GM21381 (cell line): Measurements from ENCODE around the gene NOC4L.
"Not testable (repeated sequence)": the region's sequence is repeated elsewhere in the genome, so short reads cannot be mapped to it uniquely, and the experiment has no call there.

Source experiments
- ATAC-seq: cut with Tn5 transposase; IDR thresholded peaks from one replicate; pipeline ENCODE4 v1.9.1; 2021; ENCODE audit warnings: mild to moderate bottlenecking, moderate library complexity; ENCODE audit not compliant: unreplicated experiment

NOC4L gene

GRCh38 chr12:132144115-132144809 is at the start of gene NOC4L, which contains the start of gene DDX51:
TSS of gene NOC4L (plus strand) at chr12:132144457. CDS start at chr12:132144489, 32 bp downstream.
TSS of gene DDX51 (minus strand) at chr12:132144319. CDS start at chr12:132144296, 23 bp downstream.
- peak; percentile 77 for ATAC-seq

GRCh38 chr12:132095520-132096409 is 48.5 kb upstream of the NOC4L start:
- no peak for ATAC-seq

GRCh38 chr12:132099739-132100138 is 44.5 kb upstream of the NOC4L start:
- no peak for ATAC-seq

GRCh38 chr12:132100306-132101065 is 43.8 kb upstream of the NOC4L start:
- no peak for ATAC-seq

- ATAC-seq = no peak
Observed at GRCh38 chr12:132102297-132102696, 42.0 kb upstream of the NOC4L start.

- not testable (repeated sequence) for ATAC-seq
Observed at GRCh38 chr12:132103072-132103471, 41.2 kb upstream of the NOC4L start.

- ATAC-seq = no peak
Observed at GRCh38 chr12:132103542-132104308, 40.5 kb upstream of the NOC4L start.

- ATAC-seq = no peak
Observed at GRCh38 chr12:132105467-132105866, 38.8 kb upstream of the NOC4L start.

GRCh38 chr12:132106921-132107320 is 37.3 kb upstream of the NOC4L start:
- no peak for ATAC-seq

- no peak for ATAC-seq
Observed at GRCh38 chr12:132108211-132108832, 35.9 kb upstream of the NOC4L start.

GRCh38 chr12:132109741-132110140 is 34.5 kb upstream of the NOC4L start:
- ATAC-seq = no peak

GRCh38 chr12:132110677-132111076 is 33.6 kb upstream of the NOC4L start:
- ATAC-seq = no peak

GRCh38 chr12:132111654-132112304 is 32.5 kb upstream of the NOC4L start:
- ATAC-seq = no peak

- ATAC-seq = no peak
Observed at GRCh38 chr12:132114667-132115066, 29.6 kb upstream of the NOC4L start.

GRCh38 chr12:132115500-132115899 is 28.8 kb upstream of the NOC4L start:
- ATAC-seq = no peak

GRCh38 chr12:132116709-132117557 is 27.3 kb upstream of the NOC4L start:
- no peak for ATAC-seq

- ATAC-seq = no peak
Observed at GRCh38 chr12:132117558-132117875, 26.7 kb upstream of the NOC4L start.

GRCh38 chr12:132118876-132119275 is 25.4 kb upstream of the NOC4L start:
- ATAC-seq = no peak

GRCh38 chr12:132121283-132121682 is 23.0 kb upstream of the NOC4L start:
- no peak for ATAC-seq
